K562 (cell line): ENCODE results near the gene ABCA13.

Experiments used
- CTCF ChIP-seq, 3 experiments: IDR thresholded peaks in 2 of 3; conservative IDR thresholded peaks in 1 of 3; 2 replicates each; pipeline ENCODE4 v1.5.1; 2011 to 2012; ENCODE audit warnings: low read length in 3 of 3, mild to moderate bottlenecking in 3 of 3, control low read depth in 2 of 3, improper control_type of control experiment in 1 of 3, inconsistent platforms in 1 of 3, low read depth in 1 of 3, mixed read lengths in 1 of 3, moderate library complexity in 1 of 3; ENCODE audit not compliant: insufficient read depth in 2 of 3
- EP300 ChIP-seq: IDR thresholded peaks from 2 replicates; pipeline ENCODE4 v1.6.1; 2012; ENCODE audit warnings: low read length, improper control_type of control experiment
- PREB ChIP-seq: sonication (generic); formaldehyde crosslinking; IDR thresholded peaks from 2 replicates; pipeline ENCODE4 v1.8.1; 2023; ENCODE audit warnings: mild to moderate bottlenecking, missing genetic modification reagents
- SPI1 ChIP-seq: IDR thresholded peaks from 2 replicates; pipeline ENCODE4 v1.6.1; 2011; ENCODE audit warnings: low read depth, low read length, control low read depth, borderline replicate concordance
- TOE1 ChIP-seq, 2 experiments: fragments of 450-650 bp in 1 of 2; sonication (generic) in 1 of 2; formaldehyde crosslinking in 1 of 2; IDR thresholded peaks; 2 replicates each; pipeline versions ENCODE4 v1.7.1 to v1.8.0; 2016 to 2022; ENCODE audit warnings: borderline replicate concordance in 2 of 2, mild to moderate bottlenecking in 2 of 2, antibody characterized with exemption in 1 of 2, inconsistent platforms in 1 of 2, low read depth in 1 of 2, missing genetic modification reagents in 1 of 2, moderate library complexity in 1 of 2

- TF ChIP-seq PREB = no peak
- TF ChIP-seq CTCF (IDR thresholded peaks at IDR 0.05 in 2 of 3, conservative IDR thresholded peaks at IDR 0.05 in 1 of 3; ENCODE audit: insufficient read depth in 2 of 3, low read depth in 1 of 3, low read length in 3 of 3) = no peak
- no peak for TF ChIP-seq TOE1 (IDR thresholded peaks at IDR 0.05; ENCODE audit: borderline replicate concordance)
- no peak for TF ChIP-seq TOE1 (CRISPR knock-in tag; IDR thresholded peaks at IDR 0.05; ENCODE audit: borderline replicate concordance, low read depth)
- TF ChIP-seq SPI1 = no peak
- TF ChIP-seq EP300 = no peak
These were observed 17.7 kb downstream of the ABCA13 start for GRCh38 chr7:48188776-48189520.
